ENCODE data around the gene SLC17A3. TPM values are rescaled to one million over a fixed set of nuclear protein-coding genes. Genes with fewer than 3 reads are reported as not detected.

SLC17A3 gene
- total and polyA plus RNA-seq, 9 of the 15 experiments (the other 6 are each of a cell fraction or from before 2014, with no cell fraction given), result 0.04 to 0.08 TPM; not detected in 7

GRCh38 chr6:25922301-25922700, 48.3 kb upstream of the SLC17A3 start:
- ChIA-PET CTCF (ENCODE audit: low intra/inter-chr PET ratio) (no interaction called here), POLR2A (interaction anchor here (0.6 kb wide), 1 partner anchor 16 kb away, joined by 3 read pairs; no protein-coding TSS in a partner anchor)
- H3K9me1 ChIP-seq (ENCODE audit: control insufficient read depth, insufficient read depth, low read length), result no peaks in the 10 kb centered on the region
- peaks cover 2 to 30% of the 10 kb centered on the region in 2 experiments; a peak in 3 of 5 replicates for H3K27me3 ChIP-seq (ENCODE audit: control insufficient read depth in 2 of 2, insufficient read depth in 2 of 2, low read length in 2 of 2)
- intact Hi-C loops (cut with micrococcal nuclease) (no loop called here), in situ Hi-C loops (cut with MboI) (no loop called here)
- TF ChIP-seq SMAD2 (IDR thresholded peaks at IDR 0.05; ENCODE audit: low read depth, low read length), result no peak
- no peak for TF ChIP-seq ZNF695 (CRISPR knock-in tag; IDR thresholded peaks at IDR 0.05)
- TF ChIP-seq, protein P1, sequence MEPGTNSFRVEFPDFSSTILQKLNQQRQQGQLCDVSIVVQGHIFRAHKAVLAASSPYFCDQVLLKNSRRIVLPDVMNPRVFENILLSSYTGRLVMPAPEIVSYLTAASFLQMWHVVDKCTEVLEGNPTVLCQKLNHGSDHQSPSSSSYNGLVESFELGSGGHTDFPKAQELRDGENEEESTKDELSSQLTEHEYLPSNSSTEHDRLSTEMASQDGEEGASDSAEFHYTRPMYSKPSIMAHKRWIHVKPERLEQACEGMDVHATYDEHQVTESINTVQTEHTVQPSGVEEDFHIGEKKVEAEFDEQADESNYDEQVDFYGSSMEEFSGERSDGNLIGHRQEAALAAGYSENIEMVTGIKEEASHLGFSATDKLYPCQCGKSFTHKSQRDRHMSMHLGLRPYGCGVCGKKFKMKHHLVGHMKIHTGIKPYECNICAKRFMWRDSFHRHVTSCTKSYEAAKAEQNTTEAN (CRISPR knock-in tag; IDR thresholded peaks at IDR 0.05), result no peak
- no peak for TF ChIP-seq ZNF408 (CRISPR knock-in tag; IDR thresholded peaks at IDR 0.05; ENCODE audit: low read depth)
- no peak for TF ChIP-seq RREB1 (CRISPR knock-in tag; IDR thresholded peaks at IDR 0.05)
- no peak for TF ChIP-seq ZBTB17 (CRISPR knock-in tag; IDR thresholded peaks at IDR 0.05)
- no peak for TF ChIP-seq KDM1A (IDR thresholded peaks at IDR 0.05)
- TF ChIP-seq ELF1 (tag; IDR thresholded peaks at IDR 0.05), result no peak
- H3K27ac ChIP-seq (ENCODE audit: extremely low read depth, low read depth, low read length), result no peak overlapping the region
- no peak overlapping the region for H3K4me3 ChIP-seq
- ATAC-seq (no peak), DNase-seq (ENCODE audit: extremely low read depth in 1 of 4, low spot score in 3 of 4) (no peak), FAIRE-seq (no peak)
- H2AFZ ChIP-seq (ENCODE audit: low read depth, low read length), result no peak overlapping the region
- BruUV-seq (replicated peaks), result no TSS peak
- H4K20me1 ChIP-seq (replicated peaks; ENCODE audit: control insufficient read depth, insufficient read depth, low read length), result no peaks in the 10 kb centered on the region
- H3K4me2 ChIP-seq (ENCODE audit: insufficient read depth, low read length), result no peak overlapping the region
- H3K79me2 ChIP-seq (ENCODE audit: control insufficient read depth, insufficient read depth, low read length), result no peaks in the 10 kb centered on the region
- H3K9me3 ChIP-seq (replicated peaks; ENCODE audit: control insufficient read depth, insufficient read depth, low read depth, low read length), result no peaks in the 10 kb centered on the region
- no peaks in the 10 kb centered on the region for H3K36me3 ChIP-seq (ENCODE audit: control insufficient read depth, insufficient read depth, low read length)
- no peaks in the 10 kb centered on the region; a peak in 1 of 5 replicates for H3K4me1 ChIP-seq (replicated peaks in 1 of 2; ENCODE audit: control insufficient read depth in 2 of 2, insufficient read depth in 2 of 2, low read length in 2 of 2)
- 0% methylated on average over 2 of the region's 2 CpGs for WGBS (ENCODE audit: insufficient coverage, low coverage, missing lambda C conversion rate)
- no peak overlapping the region for H3K9ac ChIP-seq (ENCODE audit: insufficient read depth in 1 of 2, low read depth in 2 of 2, low read length in 2 of 2)
